Liver (tissue), 9 donors: ENCODE data around the gene IKBKE. TPM values are rescaled to one million over a fixed set of nuclear protein-coding genes. Genes with fewer than 3 reads are reported as not detected.

Experiments used
- DNase-seq: peaks from one replicate; pipeline ENCODE4 v3.0.0-alpha.2; 2017; ENCODE audit warnings: low spot score
- H3K27ac ChIP-seq, 2 donors: one replicate each; pipeline ENCODE4 v1.7.0; 2013; ENCODE audit warnings: inconsistent platforms in 2 of 2, low read length in 2 of 2, control low read depth in 1 of 2, low read depth in 1 of 2, mild to moderate bottlenecking in 1 of 2
- H3K27me3 ChIP-seq, 4 donors: one replicate each; pipeline versions ENCODE4 v1.6.1 to v1.7.0; 2013; ENCODE audit warnings: low read length in 3 of 4, inconsistent platforms in 1 of 4, mild to moderate bottlenecking in 1 of 4, moderate library complexity in 1 of 4; ENCODE audit not compliant: control insufficient read depth in 4 of 4, insufficient read depth in 4 of 4
- H3K36me3 ChIP-seq, 4 donors: one replicate each; pipeline versions ENCODE4 v1.6.1 to v1.7.0; 2013; ENCODE audit warnings: low read length in 3 of 4, mild to moderate bottlenecking in 3 of 4, low read depth in 1 of 4, moderate library complexity in 1 of 4; ENCODE audit not compliant: control insufficient read depth in 4 of 4, insufficient read depth in 3 of 4
- H3K4me1 ChIP-seq, 4 donors: one replicate each; pipeline versions ENCODE4 v1.6.1 to v1.7.0; 2013; ENCODE audit warnings: low read length in 3 of 4, mild to moderate bottlenecking in 3 of 4, moderate library complexity in 1 of 4; ENCODE audit not compliant: control insufficient read depth in 4 of 4, insufficient read depth in 4 of 4
- H3K4me3 ChIP-seq, 3 donors: one replicate each; pipeline versions ENCODE4 v1.6.1 to v1.7.0; 2013; ENCODE audit warnings: low read length in 3 of 3, control low read depth in 1 of 3, low read depth in 1 of 3, mild to moderate bottlenecking in 1 of 3
- H3K9ac ChIP-seq, 2 donors: one replicate each; pipeline ENCODE4 v1.7.0; 2013; ENCODE audit warnings: low read length in 2 of 2, mild to moderate bottlenecking in 2 of 2, moderate library complexity in 2 of 2, control low read depth in 1 of 2, low read depth in 1 of 2
- H3K9me3 ChIP-seq, 4 donors: one replicate each; pipeline versions ENCODE4 v1.6.1 to v1.7.0; 2013; ENCODE audit warnings: low read length in 3 of 4; ENCODE audit not compliant: control insufficient read depth in 4 of 4
- CTCF ChIP-seq: fragments of 150-350 bp; IDR thresholded peaks from 2 replicates; pipeline ENCODE4 v1.5.1; 2017; ENCODE audit warnings: improper control_type of control experiment, low read depth, low read length; ENCODE audit not compliant: missing input control
- EGR1 ChIP-seq, 2 donors: IDR thresholded peaks; 2 replicates each; pipeline ENCODE4 v1.6.1; 2016 to 2018; ENCODE audit warnings: antibody characterized with exemption in 2 of 2, low read depth in 2 of 2
- FOXA1 ChIP-seq: IDR thresholded peaks from 2 replicates; pipeline ENCODE4 v1.6.1; 2016; ENCODE audit warnings: antibody characterized with exemption
- FOXA2 ChIP-seq: IDR thresholded peaks from 2 replicates; pipeline ENCODE4 v1.6.1; 2016; ENCODE audit warnings: antibody characterized with exemption
- GABPA ChIP-seq, 2 donors: IDR thresholded peaks in 1 of 2; conservative IDR thresholded peaks in 1 of 2; 2 replicates each; pipeline ENCODE4 v1.6.1; 2016; ENCODE audit warnings: antibody characterized with exemption in 2 of 2, mild to moderate bottlenecking in 1 of 2, moderate library complexity in 1 of 2
- HNF4A ChIP-seq, 2 donors: conservative IDR thresholded peaks; 2 replicates each; pipeline ENCODE4 v1.6.1; 2016; ENCODE audit warnings: antibody characterized with exemption in 2 of 2, mild to moderate bottlenecking in 2 of 2
- HNF4G ChIP-seq: IDR thresholded peaks from 2 replicates; pipeline ENCODE4 v1.6.1; 2016; ENCODE audit warnings: antibody characterized with exemption
- JUND ChIP-seq, 2 donors: IDR thresholded peaks; 2 replicates each; pipeline ENCODE4 v1.6.1; 2016; ENCODE audit warnings: antibody characterized with exemption in 2 of 2
- MAX ChIP-seq: IDR thresholded peaks from 2 replicates; pipeline ENCODE4 v1.6.1; 2016; ENCODE audit warnings: antibody characterized with exemption
- NR2F2 ChIP-seq: IDR thresholded peaks from 2 replicates; pipeline ENCODE4 v1.6.1; 2016; ENCODE audit warnings: antibody characterized with exemption
- RAD21 ChIP-seq, 2 donors: IDR thresholded peaks; 2 replicates each; pipeline ENCODE4 v1.6.1; 2016; ENCODE audit warnings: antibody characterized with exemption in 2 of 2, mild to moderate bottlenecking in 2 of 2
- REST ChIP-seq: IDR thresholded peaks from 2 replicates; pipeline ENCODE4 v1.6.1; 2016; ENCODE audit warnings: antibody characterized with exemption, mild to moderate bottlenecking
- RXRA ChIP-seq, 2 donors: IDR thresholded peaks; 2 replicates each; pipeline ENCODE4 v1.6.1; 2017 to 2018; ENCODE audit warnings: antibody characterized with exemption in 2 of 2, mild to moderate bottlenecking in 1 of 2
- SP1 ChIP-seq: IDR thresholded peaks from 2 replicates; pipeline ENCODE4 v1.6.1; 2018; ENCODE audit warnings: antibody characterized with exemption, mild to moderate bottlenecking
- TAF1 ChIP-seq: conservative IDR thresholded peaks from 2 replicates; pipeline ENCODE4 v1.6.1; 2016; ENCODE audit warnings: antibody characterized with exemption, mild to moderate bottlenecking
- YY1 ChIP-seq: IDR thresholded peaks from 2 replicates; pipeline ENCODE4 v1.6.1; 2016; ENCODE audit warnings: antibody characterized with exemption, mild to moderate bottlenecking
- WGBS: extraction: QIAGEN DNeasy Blood & Tissue Kit; methylation state at CpG from one replicate; pipeline ENCODE4 v1.1.7; 2013; 5-methylcytosine and 5-hydroxymethylcytosine counted together
- polyA plus RNA-seq, 2 donors: library from polyadenylated mRNA; stranded (reverse) in 1 of 2; unstranded in 1 of 2; fragments of 200-250 nt in 1 of 2; fragments of >200 nt in 1 of 2; fragmentation: Nextera tagmentation in 1 of 2; extraction: Ambion mirVana in 1 of 2; gene quantifications; one replicate each; pipeline versions ENCODE4 v1.2.1 to v1.2.3, GENCODE V29; 2013 to 2015
- total RNA-seq, 2 donors: library from RNA; depleted of rRNA; stranded (reverse); fragments of >200 nt; gene quantifications; one replicate each; pipeline ENCODE4 v1.2.3, GENCODE V29; 2014
- TF ChIP-seq, protein P1 (sequence below): IDR thresholded peaks from 2 replicates; pipeline ENCODE4 v1.6.1; 2016; ENCODE audit warnings: antibody characterized with exemption
- TF ChIP-seq, protein P2 (sequence below): IDR thresholded peaks from 2 replicates; pipeline ENCODE4 v1.6.1; 2016; ENCODE audit warnings: antibody characterized with exemption
- donor health status: healthy.
- donor health status: healthy.
- donor health status: healthy.
- donor health status: healthy.
- donor health status: healthy.

IKBKE gene
- total and polyA plus RNA-seq, 4 donors = 0.81 to 3.9 (median 1.5) TPM

DNA sequence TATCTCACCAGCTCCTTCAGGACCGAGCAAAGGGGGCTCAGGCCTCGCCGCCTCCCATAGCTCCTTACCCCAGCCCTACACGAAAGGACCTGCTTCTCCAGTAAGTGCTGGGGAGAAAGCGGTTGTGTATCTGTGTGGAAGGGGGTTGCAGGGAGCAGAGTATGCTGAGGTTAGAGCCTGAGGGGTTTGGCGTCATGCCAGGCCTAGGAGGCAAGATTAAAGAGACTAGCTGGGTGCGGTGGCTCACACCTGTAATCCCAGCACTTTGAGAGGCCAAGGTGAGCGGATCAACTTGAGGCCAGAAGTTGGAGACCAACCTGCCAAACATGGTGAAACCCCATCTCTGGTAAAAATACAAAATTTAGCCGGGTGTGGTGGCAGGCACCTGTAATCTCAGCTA is 23.0 kb downstream of the IKBKE start:
- peaks cover 2 to 22% (median 7%) of the 10 kb centered on the region in 4 donors for H3K4me1 ChIP-seq
- no peaks in the 10 kb centered on the region for H3K9me3 ChIP-seq
- no peaks in the 10 kb centered on the region for H3K27me3 ChIP-seq
- no peaks in the 10 kb centered on the region for H3K36me3 ChIP-seq
- no peak for DNase-seq
- no peak overlapping the region for H3K9ac ChIP-seq
- 94% methylated on average over 9 of the region's 9 CpGs for WGBS
- H3K27ac ChIP-seq = no peak overlapping the region
- TF ChIP-seq EGR1 (IDR thresholded peaks at IDR 0.05; ENCODE audit: low read depth in 2 of 2) (no peak), HNF4A (conservative IDR thresholded peaks at IDR 0.05) (no peak), SP1 (no peak), REST (no peak), MAX (no peak), YY1 (no peak), JUND (IDR thresholded peaks at IDR 0.05) (no peak), TAF1 (no peak), HNF4G (no peak), GABPA (IDR thresholded peaks at IDR 0.05 in 1 of 2, conservative IDR thresholded peaks at IDR 0.05 in 1 of 2) (no peak), NR2F2 (no peak), FOXA1 (no peak), RXRA (IDR thresholded peaks at IDR 0.05) (no peak), CTCF (no peak), RAD21 (IDR thresholded peaks at IDR 0.05) (no peak)
- TF ChIP-seq, protein P1, sequence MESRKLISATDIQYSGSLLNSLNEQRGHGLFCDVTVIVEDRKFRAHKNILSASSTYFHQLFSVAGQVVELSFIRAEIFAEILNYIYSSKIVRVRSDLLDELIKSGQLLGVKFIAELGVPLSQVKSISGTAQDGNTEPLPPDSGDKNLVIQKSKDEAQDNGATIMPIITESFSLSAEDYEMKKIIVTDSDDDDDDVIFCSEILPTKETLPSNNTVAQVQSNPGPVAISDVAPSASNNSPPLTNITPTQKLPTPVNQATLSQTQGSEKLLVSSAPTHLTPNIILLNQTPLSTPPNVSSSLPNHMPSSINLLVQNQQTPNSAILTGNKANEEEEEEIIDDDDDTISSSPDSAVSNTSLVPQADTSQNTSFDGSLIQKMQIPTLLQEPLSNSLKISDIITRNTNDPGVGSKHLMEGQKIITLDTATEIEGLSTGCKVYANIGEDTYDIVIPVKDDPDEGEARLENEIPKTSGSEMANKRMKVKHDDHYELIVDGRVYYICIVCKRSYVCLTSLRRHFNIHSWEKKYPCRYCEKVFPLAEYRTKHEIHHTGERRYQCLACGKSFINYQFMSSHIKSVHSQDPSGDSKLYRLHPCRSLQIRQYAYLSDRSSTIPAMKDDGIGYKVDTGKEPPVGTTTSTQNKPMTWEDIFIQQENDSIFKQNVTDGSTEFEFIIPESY = no peak
- TF ChIP-seq, protein P2, sequence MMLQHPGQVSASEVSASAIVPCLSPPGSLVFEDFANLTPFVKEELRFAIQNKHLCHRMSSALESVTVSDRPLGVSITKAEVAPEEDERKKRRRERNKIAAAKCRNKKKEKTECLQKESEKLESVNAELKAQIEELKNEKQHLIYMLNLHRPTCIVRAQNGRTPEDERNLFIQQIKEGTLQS = no peak
- no peak overlapping the region for H3K4me3 ChIP-seq

GRCh38 chr1:206495011-206495461 is 24.8 kb downstream of the IKBKE start:
- H3K36me3 ChIP-seq = no peaks in the 10 kb centered on the region
- H3K9me3 ChIP-seq = no peaks in the 10 kb centered on the region
- H3K27me3 ChIP-seq = no peaks in the 10 kb centered on the region
- TF ChIP-seq GABPA (IDR thresholded peaks at IDR 0.05 in 1 of 2, conservative IDR thresholded peaks at IDR 0.05 in 1 of 2) = no peak
- TF ChIP-seq FOXA1 = no peak
- no peak for TF ChIP-seq MAX
- no peak for TF ChIP-seq TAF1
- no peak for TF ChIP-seq EGR1 (IDR thresholded peaks at IDR 0.05; ENCODE audit: low read depth in 2 of 2)
- TF ChIP-seq NR2F2 = no peak
- no peak for TF ChIP-seq FOXA2
- no peak for TF ChIP-seq CTCF
- no peak for TF ChIP-seq YY1
- TF ChIP-seq REST = no peak
- no peak for TF ChIP-seq HNF4A (conservative IDR thresholded peaks at IDR 0.05)
- H3K4me1 ChIP-seq = peaks cover 1 to 22% (median 5%) of the 10 kb centered on the region in 4 donors
- 81% methylated on average over 6 of the region's 6 CpGs for WGBS
- no peak for DNase-seq
- no peak overlapping the region for H3K4me3 ChIP-seq
- H3K9ac ChIP-seq = no peak overlapping the region
- no peak overlapping the region for H3K27ac ChIP-seq
